CD4-positive, alpha-beta memory T cell (primary cell): ENCODE data around the gene RFX3. TPM values are rescaled to one million over a fixed set of nuclear protein-coding genes. Genes with fewer than 3 reads are reported as not detected.

Source experiments
- CTCF ChIA-PET: fragments of 350-600 bp; sonication (Branson Sonifier 250); formaldehyde crosslinking; loops from one replicate; lab custom pipeline; 2021; ENCODE audit warnings: inconsistent platforms; ENCODE audit not compliant: partially characterized antibody; lab: Charles Lee
- POLR2A ChIA-PET: fragments of 350-600 bp; sonication (Branson Sonifier 250); formaldehyde crosslinking; loops from one replicate; lab custom pipeline; 2021; ENCODE audit not compliant: partially characterized antibody; lab: Charles Lee
- DNase-seq, 5 donors: peaks; one replicate each; pipeline versions ENCODE4 v3.0.0 to v3.0.0-alpha.2; 2020 to 2022; ENCODE audit warnings: mixed read lengths in 1 of 5
- H3K27ac ChIP-seq: one replicate; pipeline ENCODE4 v1.7.0; 2013; ENCODE audit warnings: low read depth, low read length
- H3K27me3 ChIP-seq: 2 replicates; pipeline ENCODE4 v1.7.0; 2013; ENCODE audit warnings: mild to moderate bottlenecking, low read length, moderate library complexity; ENCODE audit not compliant: insufficient read depth
- H3K36me3 ChIP-seq: 2 replicates; pipeline ENCODE4 v1.7.0; 2013; ENCODE audit warnings: mild to moderate bottlenecking, low read length, moderate library complexity; ENCODE audit not compliant: insufficient read depth
- H3K4me1 ChIP-seq: 2 replicates; pipeline ENCODE4 v1.7.0; 2013; ENCODE audit warnings: mild to moderate bottlenecking, low read length, moderate library complexity; ENCODE audit not compliant: insufficient read depth
- H3K4me3 ChIP-seq, 2 donors: one replicate each; pipeline ENCODE4 v1.7.0; 2013; ENCODE audit warnings: low read length in 2 of 2, mild to moderate bottlenecking in 1 of 2
- H3K9me3 ChIP-seq, 2 donors: one replicate each; pipeline ENCODE4 v1.7.0; 2013; ENCODE audit warnings: low read length in 2 of 2, control low read depth in 1 of 2; ENCODE audit not compliant: control insufficient read depth in 1 of 2
- H3K27ac Mint-ChIP-seq, 7 donors: one replicate each; pipeline ENCODE4 v1.8.0; 2020 to 2021; ENCODE audit warnings: mixed read lengths in 7 of 7, mild to moderate bottlenecking in 6 of 7, inconsistent platforms in 3 of 7, moderate library complexity in 3 of 7
- H3K27me3 Mint-ChIP-seq, 2 donors: one replicate each; pipeline ENCODE4 v1.8.0; 2020 to 2021; ENCODE audit warnings: mixed read lengths in 2 of 2
- H3K36me3 Mint-ChIP-seq, 2 donors: one replicate each; pipeline ENCODE4 v1.8.0; 2020 to 2021; ENCODE audit warnings: mixed read lengths in 2 of 2, inconsistent platforms in 1 of 2, mild to moderate bottlenecking in 1 of 2
- H3K4me1 Mint-ChIP-seq, 4 donors: one replicate each; pipeline ENCODE4 v1.8.0; 2020 to 2021; ENCODE audit warnings: mixed read lengths in 4 of 4, mild to moderate bottlenecking in 1 of 4
- H3K4me3 Mint-ChIP-seq, 8 donors: one replicate each; pipeline ENCODE4 v1.8.0; 2020 to 2021; ENCODE audit warnings: mixed read lengths in 8 of 8, mild to moderate bottlenecking in 7 of 8, moderate library complexity in 6 of 8, inconsistent platforms in 3 of 8
- H3K9me3 Mint-ChIP-seq, 8 donors: one replicate each; pipeline ENCODE4 v1.8.0; 2020 to 2021; ENCODE audit warnings: mixed read lengths in 8 of 8, mild to moderate bottlenecking in 5 of 8, inconsistent platforms in 3 of 8, moderate library complexity in 1 of 8
- intact Hi-C: fragments of 100-400 bp; cut with micrococcal nuclease; formaldehyde crosslinking; loops from one replicate; pipeline ENCODE4 v1.15.1; 2023
- polyA plus RNA-seq, 2 donors: library from polyadenylated mRNA; unstranded; fragments of 300-500 nt; fragmentation: Illumina TruSeq; gene quantifications; one replicate each; pipeline ENCODE4 v1.2.3, GENCODE V29; 2021
- total RNA-seq, 2 experiments: library from RNA; stranded (reverse); gene quantifications; one replicate each; pipeline ENCODE4 v1.2.3, GENCODE V29; 2021

Gene RFX3
- total and polyA plus RNA-seq, 4 experiments from 2014 or later = 3.0 to 30.8 (median 16.5) TPM

DNA sequence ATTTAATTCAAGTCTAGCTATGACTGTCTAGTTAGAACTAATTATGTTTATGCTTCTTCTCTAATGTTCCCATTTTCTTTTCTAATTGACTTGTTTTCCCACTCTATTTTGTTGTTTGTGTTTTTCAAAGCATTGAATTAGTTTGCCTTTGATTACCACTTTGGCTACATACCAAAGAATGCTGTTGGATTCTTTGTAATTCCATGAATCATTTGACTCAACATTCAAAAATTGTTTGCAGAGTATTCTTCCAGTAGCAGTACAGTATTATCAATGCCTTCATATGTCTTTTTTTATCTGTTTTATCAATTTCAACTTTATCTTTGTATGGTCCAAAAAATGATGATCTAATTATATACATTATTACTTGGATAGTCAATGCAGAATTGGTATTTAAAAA is 288.7 kb downstream of the RFX3 start:
- POLR2A ChIA-PET = no interaction called here
- Histone ChIP-seq H3K9me3 (no peaks in the 10 kb centered on the region), H3K36me3 (no peaks in the 10 kb centered on the region), H3K27me3 (no peaks in the 10 kb centered on the region), H3K4me3 (no peak overlapping the region), H3K4me1 (no peaks in the 10 kb centered on the region), H3K27ac (no peak overlapping the region)
- peaks cover 0 to 2% (median 0%) of the 10 kb centered on the region in 4 donors for H3K4me1 Mint-ChIP-seq
- H3K36me3 Mint-ChIP-seq = peaks cover 20 to 44% of the 10 kb centered on the region in 2 donors
- no peak for DNase-seq
- no peak overlapping the region for H3K4me3 Mint-ChIP-seq
- H3K27ac Mint-ChIP-seq = no peak overlapping the region
- H3K27me3 Mint-ChIP-seq = no peaks in the 10 kb centered on the region
- intact Hi-C loops = no loop called here
- H3K9me3 Mint-ChIP-seq = no peaks in the 10 kb centered on the region
- CTCF ChIA-PET = interaction anchor here (1.8 kb wide), 1 partner anchor 204 kb away, joined by 7 read pairs; no protein-coding TSS in a partner anchor

DNA sequence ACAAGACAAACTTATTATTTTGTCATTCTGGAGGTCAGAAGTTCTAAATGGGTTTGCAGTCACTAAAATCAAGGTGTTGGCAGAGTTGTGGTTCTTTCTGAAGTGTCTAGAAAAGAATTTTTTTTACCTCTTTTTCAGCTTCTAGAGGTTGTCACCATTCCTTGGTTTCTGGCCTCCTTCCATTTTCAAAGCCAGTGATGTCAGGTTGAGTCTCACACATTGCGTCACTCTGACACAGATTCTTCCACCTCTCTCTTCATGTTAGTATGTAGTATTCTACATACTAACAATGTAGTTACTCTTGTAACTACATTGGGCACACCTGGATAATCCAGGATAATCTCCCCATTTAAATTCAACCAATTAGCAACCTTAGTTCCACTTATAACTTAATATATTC is 290.3 kb downstream of the RFX3 start:
- H3K27me3 Mint-ChIP-seq = no peaks in the 10 kb centered on the region
- H3K27me3 ChIP-seq = no peaks in the 10 kb centered on the region
- H3K27ac Mint-ChIP-seq = no peak overlapping the region
- H3K27ac ChIP-seq = no peak overlapping the region
- no peaks in the 10 kb centered on the region for H3K9me3 Mint-ChIP-seq
- peaks cover 0 to 1% (median 0%) of the 10 kb centered on the region in 4 donors for H3K4me1 Mint-ChIP-seq
- CTCF ChIA-PET = interaction anchor here (1.8 to 2.0 kb wide), 2 partner anchors 9 to 206 kb away, joined by 5 to 7 read pairs; no protein-coding TSS in a partner anchor
- no peak overlapping the region for H3K4me3 Mint-ChIP-seq
- no peak overlapping the region for H3K4me3 ChIP-seq
- peaks cover 23 to 48% of the 10 kb centered on the region in 2 donors for H3K36me3 Mint-ChIP-seq
- intact Hi-C loops = no loop called here
- no peaks in the 10 kb centered on the region for H3K9me3 ChIP-seq
- POLR2A ChIA-PET = no interaction called here
- no peaks in the 10 kb centered on the region for H3K4me1 ChIP-seq
- no peak for DNase-seq
- no peaks in the 10 kb centered on the region for H3K36me3 ChIP-seq

DNA sequence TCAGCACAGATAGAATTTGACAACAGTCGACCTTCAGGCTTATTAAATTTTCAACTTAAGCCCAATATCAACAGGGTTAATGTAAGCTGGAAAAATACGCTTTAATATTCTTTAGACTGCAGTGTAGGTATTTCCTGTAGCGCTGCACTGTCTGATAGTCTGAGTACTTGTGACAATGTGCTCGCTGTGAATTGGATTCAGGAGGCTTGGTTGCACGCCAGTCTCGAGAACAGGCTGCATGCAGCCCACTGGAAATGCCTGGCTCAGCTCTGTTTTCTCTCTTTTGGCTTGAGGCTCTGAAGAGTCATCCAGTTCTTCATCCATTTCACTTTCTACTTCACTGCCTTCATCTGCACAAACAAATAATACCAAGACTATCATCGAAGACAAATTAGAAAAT is 300.9 kb downstream of the RFX3 start:
- ChIA-PET POLR2A (no interaction called here), CTCF (no interaction called here)
- Histone ChIP-seq H3K27ac (no peak overlapping the region), H3K36me3 (no peaks in the 10 kb centered on the region), H3K4me1 (no peaks in the 10 kb centered on the region), H3K9me3 (no peaks in the 10 kb centered on the region), H3K4me3 (no peak overlapping the region), H3K27me3 (no peaks in the 10 kb centered on the region)
- no peak overlapping the region for H3K27ac Mint-ChIP-seq
- no peaks in the 10 kb centered on the region for H3K27me3 Mint-ChIP-seq
- no peaks in the 10 kb centered on the region for H3K4me1 Mint-ChIP-seq
- H3K9me3 Mint-ChIP-seq = no peaks in the 10 kb centered on the region
- no peak for DNase-seq
- H3K36me3 Mint-ChIP-seq = peaks cover 20 to 38% of the 10 kb centered on the region in 2 donors
- intact Hi-C loops = no loop called here
- no peak overlapping the region for H3K4me3 Mint-ChIP-seq

DNA sequence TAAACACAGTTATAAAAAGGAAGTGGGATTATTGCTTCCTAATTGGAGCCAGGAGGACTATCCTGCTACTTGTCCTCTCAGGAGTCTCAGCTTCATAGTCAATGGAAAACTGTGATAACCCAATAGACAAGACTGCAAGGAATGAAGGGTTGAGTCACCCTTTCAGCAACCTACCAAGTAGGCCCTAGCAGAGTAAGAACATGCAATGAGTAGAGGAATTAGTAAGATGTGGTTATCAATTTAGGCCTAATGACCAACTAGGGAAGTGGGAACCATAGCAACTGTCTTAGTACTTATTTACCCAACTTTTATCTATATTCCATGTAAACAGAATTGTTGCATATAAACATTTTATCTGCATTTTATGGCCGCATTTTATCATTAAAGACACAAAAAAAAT is 310.1 kb downstream of the RFX3 start:
- Mint-ChIP-seq H3K27ac (no peak overlapping the region), H3K9me3 (peaks cover 0 to 2% (median 0%) of the 10 kb centered on the region in 8 donors), H3K27me3 (no peaks in the 10 kb centered on the region), H3K36me3 (no peaks in the 10 kb centered on the region), H3K4me1 (no peaks in the 10 kb centered on the region), H3K4me3 (no peak overlapping the region)
- no peaks in the 10 kb centered on the region for H3K4me1 ChIP-seq
- intact Hi-C loops = no loop called here
- ChIA-PET POLR2A (no interaction called here), CTCF (no interaction called here)
- no peak for DNase-seq
- no peaks in the 10 kb centered on the region for H3K36me3 ChIP-seq
- no peaks in the 10 kb centered on the region for H3K9me3 ChIP-seq
- no peak overlapping the region for H3K27ac ChIP-seq
- no peak overlapping the region for H3K4me3 ChIP-seq
- no peaks in the 10 kb centered on the region for H3K27me3 ChIP-seq

DNA sequence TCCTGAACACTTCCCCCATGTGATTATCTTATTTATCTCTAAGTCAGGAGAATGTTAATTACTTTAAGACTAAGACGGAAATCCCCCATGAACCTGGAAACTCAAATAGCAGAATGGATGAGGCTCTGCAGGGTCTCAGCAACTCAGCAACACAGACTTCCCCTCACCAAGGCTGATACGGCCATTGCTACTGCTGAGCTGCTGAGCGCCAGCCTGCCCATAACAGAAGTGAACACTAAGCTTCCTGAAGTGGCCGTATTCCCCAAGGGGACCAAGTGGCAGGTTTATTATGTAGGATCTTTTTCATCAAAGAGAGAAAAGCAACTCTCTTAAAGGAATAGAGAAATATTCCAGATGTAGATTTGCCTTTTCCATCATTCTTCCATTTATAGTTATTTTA is 311.1 kb downstream of the RFX3 start:
- H3K27ac ChIP-seq = no peak overlapping the region
- ChIA-PET POLR2A (no interaction called here), CTCF (no interaction called here)
- Mint-ChIP-seq H3K27me3 (no peaks in the 10 kb centered on the region), H3K27ac (no peak overlapping the region), H3K4me1 (no peaks in the 10 kb centered on the region), H3K9me3 (peaks cover 0 to 2% (median 0%) of the 10 kb centered on the region in 8 donors), H3K4me3 (no peak overlapping the region), H3K36me3 (no peaks in the 10 kb centered on the region)
- H3K4me1 ChIP-seq = no peaks in the 10 kb centered on the region
- intact Hi-C loops = no loop called here
- no peaks in the 10 kb centered on the region for H3K27me3 ChIP-seq
- H3K9me3 ChIP-seq = no peaks in the 10 kb centered on the region
- no peak for DNase-seq
- no peak overlapping the region for H3K4me3 ChIP-seq
- H3K36me3 ChIP-seq = no peaks in the 10 kb centered on the region

DNA sequence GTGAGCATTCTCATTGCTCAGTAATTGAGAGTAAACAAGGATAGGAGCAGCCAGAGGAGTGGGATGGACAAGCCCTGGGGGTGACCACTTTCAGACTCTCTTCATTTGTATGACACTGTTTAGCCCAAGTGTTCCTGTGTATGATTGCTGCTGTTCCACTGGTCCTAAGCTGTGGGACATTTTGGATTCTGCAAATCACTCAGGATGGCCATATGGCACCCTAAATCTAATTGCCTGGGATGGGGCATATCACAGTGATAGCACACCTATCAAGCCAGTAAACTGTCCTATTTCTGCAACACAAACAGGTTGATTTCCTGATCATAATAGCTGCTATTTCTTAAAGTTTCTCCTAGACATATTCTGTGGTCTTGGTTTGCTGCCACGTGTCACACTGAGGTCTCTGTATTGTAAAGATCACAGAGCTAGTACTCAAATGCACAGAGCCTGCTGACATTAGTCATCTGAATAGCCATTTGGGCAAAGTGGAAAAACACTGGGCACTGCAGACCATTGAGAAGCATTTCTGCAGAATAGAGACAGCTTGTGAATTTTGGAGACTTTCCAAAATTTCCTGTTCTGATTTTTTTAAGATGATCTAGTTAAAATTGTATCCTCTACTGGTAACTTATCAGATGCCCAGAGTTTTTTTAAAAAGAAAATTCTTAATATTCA is 320.2 kb downstream of the RFX3 start:
- no peak overlapping the region for H3K27ac Mint-ChIP-seq
- Histone ChIP-seq H3K4me1 (no peaks in the 10 kb centered on the region), H3K9me3 (no peaks in the 10 kb centered on the region), H3K27ac (no peak overlapping the region), H3K4me3 (no peak overlapping the region), H3K36me3 (no peaks in the 10 kb centered on the region), H3K27me3 (no peaks in the 10 kb centered on the region)
- intact Hi-C loops = no loop called here
- ChIA-PET CTCF (no interaction called here), POLR2A (no interaction called here)
- H3K36me3 Mint-ChIP-seq = no peaks in the 10 kb centered on the region
- no peaks in the 10 kb centered on the region for H3K4me1 Mint-ChIP-seq
- no peak overlapping the region for H3K4me3 Mint-ChIP-seq
- no peak for DNase-seq
- peaks cover 0 to 4% (median 0%) of the 10 kb centered on the region in 8 donors for H3K9me3 Mint-ChIP-seq
- no peaks in the 10 kb centered on the region for H3K27me3 Mint-ChIP-seq

DNA sequence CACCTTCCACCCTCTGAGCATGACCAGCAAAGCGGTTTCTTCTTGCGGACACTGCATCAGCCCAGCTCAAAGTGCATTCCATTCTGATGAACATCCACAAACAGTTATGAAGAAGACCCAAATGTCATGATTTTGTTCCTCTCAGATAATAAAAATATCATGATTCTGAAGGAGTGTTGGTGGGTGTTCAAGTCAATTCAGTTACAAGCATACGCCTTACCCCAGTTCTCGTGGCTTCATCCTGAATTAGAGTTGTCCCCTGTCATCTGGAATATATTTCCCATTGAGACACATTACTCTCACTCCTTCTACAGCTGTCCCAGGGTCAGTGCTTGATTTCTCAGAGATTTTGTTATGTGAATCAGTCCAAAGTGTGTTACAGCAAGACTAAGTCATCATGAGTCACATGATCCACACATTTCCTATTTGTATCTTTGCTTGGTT is 325.4 kb downstream of the RFX3 start:
- no peaks in the 10 kb centered on the region for H3K27me3 ChIP-seq
- CTCF ChIA-PET = no interaction called here
- H3K27me3 Mint-ChIP-seq = peaks cover 2 to 4% of the 10 kb centered on the region in 2 donors
- intact Hi-C loops = no loop called here
- peaks cover 0 to 4% (median 0%) of the 10 kb centered on the region in 8 donors for H3K9me3 Mint-ChIP-seq
- H3K36me3 ChIP-seq = no peaks in the 10 kb centered on the region
- H3K4me3 Mint-ChIP-seq = no peak overlapping the region
- no peaks in the 10 kb centered on the region for H3K9me3 ChIP-seq
- no peak overlapping the region for H3K4me3 ChIP-seq
- POLR2A ChIA-PET = no interaction called here
- H3K27ac ChIP-seq = no peak overlapping the region
- H3K36me3 Mint-ChIP-seq = no peaks in the 10 kb centered on the region
- no peak overlapping the region for H3K27ac Mint-ChIP-seq
- no peaks in the 10 kb centered on the region for H3K4me1 Mint-ChIP-seq
- H3K4me1 ChIP-seq = no peaks in the 10 kb centered on the region
- DNase-seq = no peak
